OCI-LY3 (cell line): ENCODE data around the gene NLK.

Experiments used
- H2AFZ ChIP-seq: fragments of 200-600, 300-600 bp; shearing (Covaris generic); 2 replicates; pipeline ENCODE4 v1.6.0; 2014; ENCODE audit warnings: antibody characterized with exemption, low read depth, low read length
- H3K27ac ChIP-seq: fragments of 200-600, 300-600 bp; sonication (generic); 2 replicates; pipeline ENCODE4 v1.5.1; 2014; ENCODE audit warnings: mild to moderate bottlenecking, low read length, moderate library complexity, mixed read lengths
- H3K27me3 ChIP-seq: fragments of 200-600, 300-600 bp; sonication (generic); 2 replicates; pipeline ENCODE4 v1.6.1; 2014; ENCODE audit warnings: low read depth, low read length, mixed read lengths
- H3K36me3 ChIP-seq: fragments of 200-600, 300-600 bp; sonication (generic); replicated peaks from 2 replicates; pipeline ENCODE3; 2014; ENCODE audit warnings: low read depth, low read length, mixed read lengths
- H3K4me1 ChIP-seq: fragments of 300-600, 200-600 bp; sonication (generic); 2 replicates; pipeline ENCODE4 v1.6.1; 2014; ENCODE audit warnings: low read length, mixed read lengths
- H3K4me2 ChIP-seq: fragments of 200-600, 300-600 bp; sonication (generic); 2 replicates; pipeline ENCODE4 v1.6.1; 2014; ENCODE audit warnings: low read length, mixed read lengths
- H3K4me3 ChIP-seq: fragments of 300-600, 200-600 bp; sonication (generic); 2 replicates; pipeline ENCODE4 v1.5.1; 2014; ENCODE audit warnings: antibody characterized with exemption, mild to moderate bottlenecking, low read length, moderate library complexity
- H3K79me2 ChIP-seq: fragments of 300-600, 200-600 bp; shearing (Covaris generic); 2 replicates; pipeline ENCODE4 v1.6.1; 2014; ENCODE audit warnings: mild to moderate bottlenecking, low read length, mixed read lengths
- H3K9ac ChIP-seq: fragments of 300-600, 200-600 bp; shearing (Covaris generic); 2 replicates; pipeline ENCODE4 v1.6.0; 2014; ENCODE audit warnings: mild to moderate bottlenecking, low read length, moderate library complexity
- H3K9me3 ChIP-seq: fragments of 200-600, 300-600 bp; shearing (Covaris generic); 2 replicates; pipeline ENCODE4 v1.6.1; 2014; ENCODE audit warnings: low read length, mixed read lengths; ENCODE audit not compliant: insufficient read depth
- H4K20me1 ChIP-seq: fragments of 200-600, 300-600 bp; sonication (generic); 2 replicates; pipeline ENCODE4 v1.6.1; 2016; ENCODE audit warnings: low read length, mixed read lengths; ENCODE audit not compliant: insufficient read depth
- CTCF ChIP-seq: fragments of 200-600, 300-600 bp; sonication (generic); IDR thresholded peaks from 2 replicates; pipeline ENCODE4 v1.5.1; 2014; ENCODE audit warnings: antibody characterized with exemption, low read length, low read depth
- EZH2phosphoT487 ChIP-seq: fragments of 200-600 bp; shearing (Covaris generic); IDR thresholded peaks from 2 replicates; pipeline ENCODE4 v1.6.1; 2018; ENCODE audit warnings: antibody characterized with exemption, mixed run types, low read depth

The NLK gene

DNA sequence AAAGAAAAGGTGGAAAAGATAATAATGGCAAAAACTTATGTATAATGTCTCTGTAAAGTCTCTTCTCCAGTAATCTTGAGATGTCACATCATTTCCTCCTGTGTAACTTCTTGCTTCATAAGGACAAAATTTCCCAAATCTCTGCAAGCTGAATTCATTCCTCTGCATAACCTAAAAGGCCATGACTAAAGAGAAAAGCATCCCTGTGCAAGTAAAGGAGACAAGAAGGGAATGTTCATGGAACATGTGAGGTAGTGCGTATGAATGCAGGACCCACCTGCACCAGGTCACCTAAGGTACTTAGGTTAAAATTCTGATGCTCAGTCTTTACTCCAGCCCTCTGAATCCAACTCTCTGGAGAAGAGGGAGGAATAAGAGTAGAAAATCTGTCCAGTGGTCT is 46.9 kb upstream of the NLK start:
- 0 out of 2 replicates have a peak, but pooled peaks cover 11% of the 10 kb centered on the region for H3K27me3 ChIP-seq
- no peaks in the 10 kb centered on the region for H3K4me1 ChIP-seq
- H3K4me3 ChIP-seq = no peak overlapping the region
- no peaks in the 10 kb centered on the region for H4K20me1 ChIP-seq
- H2AFZ ChIP-seq = no peak overlapping the region
- H3K27ac ChIP-seq = no peak overlapping the region
- H3K9ac ChIP-seq = no peak overlapping the region
- H3K36me3 ChIP-seq = no peaks in the 10 kb centered on the region
- no peaks in the 10 kb centered on the region for H3K79me2 ChIP-seq
- no peaks in the 10 kb centered on the region for H3K9me3 ChIP-seq
- H3K4me2 ChIP-seq = no peak overlapping the region
- TF ChIP-seq EZH2phosphoT487 = no peak

GRCh38 chr17:27996202-27997043 is 46.1 kb upstream of the NLK start:
- no peak overlapping the region for H3K9ac ChIP-seq
- H2AFZ ChIP-seq = no peak overlapping the region
- H3K4me2 ChIP-seq = no peak overlapping the region
- H3K27ac ChIP-seq = no peak overlapping the region
- no peaks in the 10 kb centered on the region for H3K9me3 ChIP-seq
- 0 out of 2 replicates have a peak, but pooled peaks cover 14% of the 10 kb centered on the region for H3K27me3 ChIP-seq
- no peaks in the 10 kb centered on the region for H3K36me3 ChIP-seq
- no peak overlapping the region for H3K4me3 ChIP-seq
- H3K79me2 ChIP-seq = no peaks in the 10 kb centered on the region
- TF ChIP-seq EZH2phosphoT487 (no peak), CTCF (no peak)
- no peaks in the 10 kb centered on the region for H3K4me1 ChIP-seq
- H4K20me1 ChIP-seq = no peaks in the 10 kb centered on the region

- H2AFZ ChIP-seq = no peak overlapping the region
Measured at GRCh38 chr17:27997044-27997401, 45.5 kb upstream of the NLK start.

DNA sequence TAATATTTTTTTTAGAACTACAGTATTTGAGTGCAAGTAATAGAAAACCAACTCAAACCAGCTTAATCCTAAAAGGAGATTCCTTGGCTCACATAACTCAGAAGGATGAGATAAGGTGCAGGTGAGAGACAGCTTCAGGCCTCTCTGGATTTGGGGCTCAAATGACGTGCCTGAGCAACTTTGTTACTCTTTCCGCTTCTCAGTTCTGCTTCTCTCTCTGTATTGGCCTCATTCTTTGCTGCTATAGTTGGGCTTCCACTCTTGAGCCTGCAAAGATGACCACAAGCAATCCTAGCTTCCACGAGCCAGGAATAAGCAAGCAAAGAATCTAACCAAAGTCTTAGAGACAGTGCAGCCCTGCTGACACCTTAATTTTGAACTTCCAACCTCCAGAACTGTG is 45.0 kb upstream of the NLK start:
- Histone ChIP-seq H3K9me3 (no peaks in the 10 kb centered on the region), H4K20me1 (no peaks in the 10 kb centered on the region), H3K36me3 (no peaks in the 10 kb centered on the region), H3K27ac (no peak overlapping the region), H3K4me3 (no peak overlapping the region), H3K27me3 (0 out of 2 replicates have a peak, but pooled peaks cover 16% of the 10 kb centered on the region), H3K79me2 (no peaks in the 10 kb centered on the region), H2AFZ (no peak overlapping the region), H3K9ac (no peak overlapping the region), H3K4me1 (no peaks in the 10 kb centered on the region), H3K4me2 (no peak overlapping the region)
- TF ChIP-seq CTCF (no peak), EZH2phosphoT487 (no peak)

More at GRCh38 chr17:27997044-27997401, 45.5 kb upstream of the NLK start:
- Histone ChIP-seq H3K79me2 (no peaks in the 10 kb centered on the region), H4K20me1 (no peaks in the 10 kb centered on the region), H3K27me3 (0 out of 2 replicates have a peak, but pooled peaks cover 16% of the 10 kb centered on the region), H3K4me2 (no peak overlapping the region), H3K4me1 (no peaks in the 10 kb centered on the region), H3K9ac (no peak overlapping the region), H3K9me3 (no peaks in the 10 kb centered on the region), H3K36me3 (no peaks in the 10 kb centered on the region), H3K27ac (no peak overlapping the region), H3K4me3 (no peak overlapping the region)
- TF ChIP-seq EZH2phosphoT487 = no peak
- no peak for TF ChIP-seq CTCF
